ENCODE measurements around the gene ANKRD33B.
A peak's percentile ranks its signal among the peaks of the same experiment; 100 is the strongest.
"Not testable (repeated sequence)": the region's sequence is repeated elsewhere in the genome, so short reads cannot be mapped to it uniquely, and the experiment has no call there.

ANKRD33B gene

DNA sequence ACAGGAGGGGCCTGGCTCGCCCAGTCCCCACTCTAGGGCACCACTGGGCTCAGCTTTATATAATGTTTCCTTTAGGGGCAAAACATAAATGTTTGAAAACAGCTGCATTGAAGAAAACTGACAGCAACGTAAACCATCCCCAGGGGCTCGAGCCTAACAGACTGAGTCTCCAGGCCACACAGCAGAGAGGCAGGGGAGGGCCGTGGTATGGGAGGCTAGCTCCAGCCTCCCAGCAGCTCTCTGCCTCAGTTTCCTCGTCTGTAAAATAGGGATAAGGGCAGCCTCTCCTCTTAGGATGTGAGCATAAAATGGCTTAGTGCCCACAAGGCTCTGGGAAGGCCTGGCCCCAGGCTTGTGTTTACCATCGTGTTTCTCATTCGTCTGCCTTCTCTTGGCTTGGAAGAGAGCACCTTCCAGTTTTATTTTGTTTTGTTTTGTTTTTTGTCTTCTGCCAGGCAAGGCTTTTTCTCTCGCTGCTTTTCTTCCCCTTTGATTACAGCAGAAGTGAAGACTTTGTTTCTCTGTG, 2.7 kb downstream of the ANKRD33B start:
- no peak for DNase-seq (ENCODE audit: low read depth)
- peak overlapping the region; percentile 91 for H3K4me3 ChIP-seq (ENCODE audit: low read depth, low read length)
- TF ChIP-seq, protein P1, sequence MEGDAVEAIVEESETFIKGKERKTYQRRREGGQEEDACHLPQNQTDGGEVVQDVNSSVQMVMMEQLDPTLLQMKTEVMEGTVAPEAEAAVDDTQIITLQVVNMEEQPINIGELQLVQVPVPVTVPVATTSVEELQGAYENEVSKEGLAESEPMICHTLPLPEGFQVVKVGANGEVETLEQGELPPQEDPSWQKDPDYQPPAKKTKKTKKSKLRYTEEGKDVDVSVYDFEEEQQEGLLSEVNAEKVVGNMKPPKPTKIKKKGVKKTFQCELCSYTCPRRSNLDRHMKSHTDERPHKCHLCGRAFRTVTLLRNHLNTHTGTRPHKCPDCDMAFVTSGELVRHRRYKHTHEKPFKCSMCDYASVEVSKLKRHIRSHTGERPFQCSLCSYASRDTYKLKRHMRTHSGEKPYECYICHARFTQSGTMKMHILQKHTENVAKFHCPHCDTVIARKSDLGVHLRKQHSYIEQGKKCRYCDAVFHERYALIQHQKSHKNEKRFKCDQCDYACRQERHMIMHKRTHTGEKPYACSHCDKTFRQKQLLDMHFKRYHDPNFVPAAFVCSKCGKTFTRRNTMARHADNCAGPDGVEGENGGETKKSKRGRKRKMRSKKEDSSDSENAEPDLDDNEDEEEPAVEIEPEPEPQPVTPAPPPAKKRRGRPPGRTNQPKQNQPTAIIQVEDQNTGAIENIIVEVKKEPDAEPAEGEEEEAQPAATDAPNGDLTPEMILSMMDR (IDR thresholded peaks at IDR 0.05; ENCODE audit: low read depth, low read length, missing control alignments) = no peak

DNA sequence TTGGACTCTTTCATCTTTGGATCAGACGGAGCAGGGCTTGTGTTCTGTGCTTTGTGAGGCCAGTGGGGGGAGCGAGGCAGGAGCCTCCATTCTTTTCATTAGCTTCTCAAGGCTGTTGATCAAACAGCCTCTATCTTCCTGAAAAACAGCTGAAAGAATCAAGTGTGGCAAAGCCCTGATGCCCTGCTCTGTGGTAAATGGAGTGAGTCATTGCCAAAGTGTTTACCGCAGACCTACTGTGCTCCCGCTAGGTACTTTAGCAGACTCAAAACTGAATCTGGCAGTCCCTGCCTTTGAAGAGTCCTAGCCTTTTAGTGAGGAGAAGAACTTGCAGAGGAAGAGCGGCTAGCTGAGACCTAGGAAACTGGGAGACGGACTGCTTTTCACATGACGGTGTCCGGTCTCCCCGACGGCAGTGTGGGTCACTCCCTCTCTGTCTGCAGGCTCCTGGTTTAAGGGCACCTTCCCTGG, 3.3 kb downstream of the ANKRD33B start:
- peak overlapping the region; percentile 91 for H3K4me3 ChIP-seq (ENCODE audit: low read depth, low read length)
- no peak for DNase-seq (ENCODE audit: low read depth)
- TF ChIP-seq, protein P1 (IDR thresholded peaks at IDR 0.05; ENCODE audit: low read depth, low read length, missing control alignments) = no peak

DNA sequence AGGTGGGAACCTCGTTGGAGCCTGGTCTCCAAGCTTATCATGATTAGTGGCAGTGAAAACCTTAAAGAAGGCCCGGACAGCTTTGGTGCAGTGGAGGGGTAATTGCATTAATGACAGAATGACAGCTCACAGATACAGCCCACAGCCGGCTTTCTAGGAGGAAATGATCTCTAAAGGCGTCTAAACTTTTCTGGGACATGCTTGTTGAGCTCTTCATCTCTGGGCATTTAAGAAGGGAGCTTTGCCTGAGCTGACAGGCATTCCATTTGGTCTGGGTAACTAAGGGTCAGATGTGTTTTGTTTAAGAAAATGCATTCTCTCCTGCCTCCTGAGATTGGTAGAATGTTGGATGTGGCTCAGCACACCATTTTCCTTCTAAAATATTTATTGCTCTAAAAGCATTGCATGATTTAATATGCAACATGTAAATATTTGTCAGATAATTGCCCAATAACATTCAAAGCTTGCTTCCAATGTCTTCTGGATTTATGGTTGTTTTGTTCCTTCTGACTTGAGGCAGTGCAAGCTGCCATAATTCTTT, 4.0 kb downstream of the ANKRD33B start:
- H3K4me3 ChIP-seq (ENCODE audit: low read depth, low read length) = peak overlapping the region; percentile 91
- DNase-seq (ENCODE audit: low read depth) = no peak
- TF ChIP-seq, protein P1 (IDR thresholded peaks at IDR 0.05; ENCODE audit: low read depth, low read length, missing control alignments) = no peak

DNA sequence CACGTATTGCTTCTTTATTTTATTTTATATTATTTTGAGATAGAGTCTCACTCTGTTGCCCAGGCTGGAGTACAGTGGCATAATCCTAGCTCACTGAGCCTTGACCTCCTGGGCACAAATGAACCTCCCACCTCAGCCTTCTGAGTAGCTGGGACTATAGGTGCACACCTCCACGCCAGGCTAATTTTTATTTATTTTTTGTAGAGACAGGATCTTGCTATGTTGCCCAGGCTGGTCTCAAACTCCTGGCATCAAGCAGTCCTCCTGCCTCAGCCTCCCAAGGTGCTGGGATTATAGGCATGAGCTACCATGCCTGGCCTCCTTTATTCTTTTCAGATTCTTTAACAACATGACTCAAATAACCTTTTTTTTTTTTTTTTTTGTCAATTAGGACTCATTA, 6.7 kb downstream of the ANKRD33B start:
- not testable (repeated sequence) for DNase-seq (ENCODE audit: low read depth); H3K4me3 ChIP-seq (ENCODE audit: low read depth, low read length)

DNA sequence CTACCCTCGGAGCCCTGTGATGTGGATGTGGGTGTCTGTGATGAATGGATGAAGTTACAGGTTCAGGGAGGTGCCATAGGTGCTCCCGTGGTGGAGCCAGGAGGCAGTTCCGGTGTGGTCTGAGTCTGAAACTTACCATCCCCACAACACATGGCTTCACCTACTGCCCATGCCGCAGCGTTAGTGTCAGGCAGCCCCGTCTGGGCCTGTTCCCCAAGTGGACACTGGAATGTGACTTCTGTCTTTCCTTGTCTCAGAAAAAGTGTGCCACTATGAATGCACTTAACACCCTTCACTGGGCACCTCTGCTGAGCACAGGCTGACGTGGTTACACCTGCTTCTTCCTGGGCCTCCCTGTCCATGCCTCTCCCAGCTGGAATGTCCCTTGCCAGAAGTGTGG, 8.6 kb downstream of the ANKRD33B start:
- no peak for DNase-seq (ENCODE audit: low read depth)
- TF ChIP-seq, protein P1 (IDR thresholded peaks at IDR 0.05; ENCODE audit: low read depth, low read length, missing control alignments) = no peak

DNA sequence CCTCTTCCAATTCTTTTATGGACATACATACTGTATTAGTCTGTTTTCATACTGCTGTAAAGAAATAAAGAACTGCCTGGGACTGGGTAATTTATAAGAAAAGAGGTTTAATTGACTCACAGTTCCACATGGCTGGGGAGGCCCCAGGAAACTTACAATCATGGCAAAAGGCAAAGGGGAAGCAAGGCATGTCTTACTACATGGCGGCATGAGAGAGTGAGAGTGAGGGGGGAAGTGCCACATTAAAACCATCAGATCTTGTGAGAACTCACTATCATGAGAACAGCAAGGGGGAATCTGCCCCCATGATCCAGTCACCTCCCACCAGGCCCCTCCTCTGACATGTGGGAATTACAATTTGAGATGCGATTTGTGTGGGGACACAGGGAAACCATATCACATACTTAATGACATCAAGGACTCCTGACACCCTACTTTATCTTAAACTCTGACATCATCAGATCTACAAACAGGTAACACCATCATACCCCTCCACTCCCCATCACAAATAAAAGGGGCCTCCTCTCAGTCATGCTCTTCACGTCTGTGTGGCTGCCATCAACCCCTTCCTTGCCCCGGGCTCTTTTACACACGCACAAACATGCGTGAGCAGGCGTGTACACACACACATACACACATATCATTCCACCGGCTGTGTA, 9.7 kb downstream of the ANKRD33B start:
- TF ChIP-seq, protein P1 (IDR thresholded peaks at IDR 0.05; ENCODE audit: low read depth, low read length, missing control alignments) = no peak
- no peak overlapping the region for H3K4me3 ChIP-seq (ENCODE audit: low read depth, low read length)
- no peak for DNase-seq (ENCODE audit: low read depth)

More for the DNA sequence above, 8.6 kb downstream of the ANKRD33B start:
- no peak overlapping the region for H3K4me3 ChIP-seq (ENCODE audit: low read depth, low read length)

DNA sequence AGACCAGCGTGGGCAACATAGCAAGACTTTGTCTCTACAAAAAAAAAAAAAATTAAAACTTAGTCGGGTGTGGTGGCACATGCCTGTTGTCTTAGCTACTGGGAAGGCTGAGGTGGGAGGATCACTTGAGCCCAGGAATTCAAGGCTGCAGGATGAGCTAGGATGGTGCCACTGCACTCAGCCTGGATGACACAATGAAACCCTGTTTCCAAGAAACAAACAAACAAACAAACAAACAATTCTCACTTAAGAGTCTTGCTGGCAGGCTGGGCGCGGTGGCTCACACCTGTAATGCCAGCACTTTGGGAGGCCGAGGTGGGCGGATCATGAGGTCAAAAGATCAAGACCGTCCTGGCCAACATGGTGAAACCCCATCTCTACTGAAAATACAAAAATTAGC, 11.0 kb downstream of the ANKRD33B start:
- not testable (repeated sequence) for DNase-seq (ENCODE audit: low read depth); H3K4me3 ChIP-seq (ENCODE audit: low read depth, low read length)

All from GM12864 (cell line).